Measurements from ENCODE around the gene CACHD1. TPM values are rescaled to one million over a fixed set of nuclear protein-coding genes. Genes with fewer than 3 reads are reported as not detected.

CACHD1 gene
- total RNA-seq, 1 donor from 2014 or later = 44.6 TPM

GRCh38 chr1:64478594-64479470, 8.9 kb downstream of the CACHD1 start:
- TF ChIP-seq CTCF (conservative IDR thresholded peaks at IDR 0.05) = no peak
- Mint-ChIP-seq H3K4me3 (no peak overlapping the region), H3K9me3 (no peaks in the 10 kb centered on the region), H3K4me1 (ENCODE audit: unreplicated experiment) (peaks cover 58% of the 10 kb centered on the region), H3K36me3 (peaks cover 2% of the 10 kb centered on the region), H3K27ac (no peak overlapping the region), H3K27me3 (no peaks in the 10 kb centered on the region)
- DNase-seq (ENCODE audit: extremely low spot score, unreplicated experiment) = no peak

GRCh38 chr1:64479874-64480273, 9.9 kb downstream of the CACHD1 start:
- Mint-ChIP-seq H3K4me1 (ENCODE audit: unreplicated experiment) (peaks cover 56% of the 10 kb centered on the region), H3K36me3 (peaks cover 11% of the 10 kb centered on the region), H3K27me3 (no peaks in the 10 kb centered on the region), H3K27ac (no peak overlapping the region), H3K9me3 (no peaks in the 10 kb centered on the region), H3K4me3 (no peak overlapping the region)
- no peak for TF ChIP-seq CTCF (conservative IDR thresholded peaks at IDR 0.05)
- no peak for DNase-seq (ENCODE audit: extremely low spot score, unreplicated experiment)

- H3K4me3 Mint-ChIP-seq = no peak overlapping the region
- H3K27me3 Mint-ChIP-seq = no peaks in the 10 kb centered on the region
- peaks cover 4% of the 10 kb centered on the region for H3K9me3 Mint-ChIP-seq
- H3K36me3 Mint-ChIP-seq = peaks cover 15% of the 10 kb centered on the region
- no peak overlapping the region for H3K27ac Mint-ChIP-seq
- DNase-seq (ENCODE audit: extremely low spot score, unreplicated experiment) = no peak
- no peak for TF ChIP-seq CTCF (conservative IDR thresholded peaks at IDR 0.05)
- peaks cover 60% of the 10 kb centered on the region for H3K4me1 Mint-ChIP-seq (ENCODE audit: unreplicated experiment)
Measured at GRCh38 chr1:64480999-64481772, 11.3 kb downstream of the CACHD1 start.

- no peak overlapping the region for H3K4me3 Mint-ChIP-seq
- H3K4me1 Mint-ChIP-seq (ENCODE audit: unreplicated experiment) = peaks cover 50% of the 10 kb centered on the region
- DNase-seq (ENCODE audit: extremely low spot score, unreplicated experiment) = no peak
- H3K9me3 Mint-ChIP-seq = peaks cover 4% of the 10 kb centered on the region
- no peak overlapping the region for H3K27ac Mint-ChIP-seq
- no peak for TF ChIP-seq CTCF (conservative IDR thresholded peaks at IDR 0.05)
- no peaks in the 10 kb centered on the region for H3K27me3 Mint-ChIP-seq
- peaks cover 15% of the 10 kb centered on the region for H3K36me3 Mint-ChIP-seq
Measured at GRCh38 chr1:64482128-64482527, 12.2 kb downstream of the CACHD1 start.

GRCh38 chr1:64482720-64483119, 12.8 kb downstream of the CACHD1 start:
- Mint-ChIP-seq H3K9me3 (peaks cover 4% of the 10 kb centered on the region), H3K4me3 (no peak overlapping the region), H3K4me1 (ENCODE audit: unreplicated experiment) (peaks cover 50% of the 10 kb centered on the region), H3K27ac (no peak overlapping the region), H3K36me3 (peaks cover 15% of the 10 kb centered on the region), H3K27me3 (no peaks in the 10 kb centered on the region)
- no peak for TF ChIP-seq CTCF (conservative IDR thresholded peaks at IDR 0.05)
- DNase-seq (ENCODE audit: extremely low spot score, unreplicated experiment) = no peak
